GM18907 (cell line): ENCODE measurements around the gene TRIM28.

Experiments used
- ATAC-seq: cut with Tn5 transposase; IDR thresholded peaks from one replicate; pipeline ENCODE4 v1.9.1; 2021; ENCODE audit warnings: mild to moderate bottlenecking, moderate library complexity; ENCODE audit not compliant: unreplicated experiment

The TRIM28 gene

GRCh38 chr19:58559275-58560006 is 15.6 kb downstream of the TRIM28 start:
- ATAC-seq: peak; percentile 26

GRCh38 chr19:58560007-58560887 is 16.4 kb downstream of the TRIM28 start:
- ATAC-seq: no peak

DNA sequence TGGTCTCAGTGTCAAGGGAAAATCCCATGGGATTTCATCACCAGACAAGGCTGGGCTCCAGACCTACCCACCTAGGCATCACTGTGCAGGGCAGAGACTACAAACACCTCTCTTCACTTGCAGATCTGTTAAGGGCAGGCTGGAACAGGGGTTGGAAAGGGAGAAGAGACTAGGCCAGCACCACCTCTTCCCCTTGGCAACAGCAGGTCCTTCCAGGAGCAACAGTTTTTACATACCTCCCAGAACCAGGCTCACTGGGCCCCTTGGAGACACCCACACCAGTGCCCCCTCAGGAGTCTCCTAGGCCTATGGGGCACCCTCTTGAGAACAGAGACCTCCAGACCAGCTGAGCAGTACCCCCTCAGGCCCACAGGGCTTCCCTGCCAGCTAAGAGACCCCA is 17.1 kb downstream of the TRIM28 start:
- ATAC-seq: no peak

DNA sequence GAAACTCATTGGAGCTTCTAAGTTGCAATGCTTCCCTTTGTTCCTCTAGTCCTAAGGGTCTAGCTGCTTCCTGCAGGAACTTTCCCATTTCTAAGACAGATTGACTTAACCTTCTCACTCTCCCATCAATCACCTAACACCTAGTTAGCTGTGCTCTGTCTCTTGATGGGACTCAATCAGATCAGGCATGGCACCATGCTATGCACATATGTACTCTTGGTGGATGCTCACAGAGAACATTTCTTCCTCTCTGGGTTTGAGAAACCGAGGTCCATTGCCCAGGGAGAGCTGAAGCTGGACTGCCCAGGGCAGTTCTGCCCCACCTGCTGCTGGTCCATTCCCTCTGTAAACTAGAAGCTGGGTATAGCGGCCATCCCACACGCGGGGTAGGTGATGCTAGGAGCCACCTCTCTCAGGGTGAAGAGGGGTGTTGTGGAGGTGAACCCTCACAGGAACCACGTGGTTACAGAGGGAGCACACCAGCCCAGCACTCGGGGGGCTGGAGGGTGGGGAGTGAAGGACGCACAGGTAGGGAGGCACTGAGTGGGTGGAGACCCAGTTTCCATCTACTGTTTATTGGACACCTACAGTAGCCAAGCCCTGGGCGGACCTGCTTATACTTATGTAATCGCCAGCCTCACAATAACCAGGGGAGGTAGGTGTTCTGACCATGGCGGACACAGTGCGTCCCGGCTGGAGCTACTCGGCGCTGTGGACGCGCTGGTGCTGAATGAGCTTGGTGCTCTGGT is 17.7 kb downstream of the TRIM28 start:
- no peak for ATAC-seq

GRCh38 chr19:58562122-58563033 is 18.5 kb downstream of the TRIM28 start:
- no peak for ATAC-seq

GRCh38 chr19:58563034-58563573 is 19.2 kb downstream of the TRIM28 start:
- ATAC-seq: no peak

- ATAC-seq: no peak
Measured at GRCh38 chr19:58563823-58564222, 20.0 kb downstream of the TRIM28 start.

DNA sequence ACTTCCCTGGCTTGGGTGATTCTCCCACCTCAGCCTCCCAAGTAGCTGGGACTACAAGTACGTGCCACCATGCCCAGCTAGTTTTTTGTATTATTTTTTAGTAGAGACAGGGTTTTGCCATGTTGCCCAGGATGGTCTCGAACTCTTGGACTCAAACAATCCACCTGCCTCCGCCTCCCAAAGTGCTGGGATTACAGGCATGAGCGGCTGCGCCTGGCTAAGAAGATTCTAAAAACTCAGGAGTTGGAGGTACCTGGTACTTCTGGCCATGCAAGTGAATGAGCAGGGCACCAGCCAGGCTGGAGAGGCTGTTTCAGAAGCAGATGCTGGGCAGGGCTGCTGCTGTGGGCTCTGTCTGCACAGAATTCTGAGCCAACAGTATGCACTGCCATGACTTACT is 23.1 kb downstream of the TRIM28 start:
- no peak for ATAC-seq

- ATAC-seq: no peak
Measured at GRCh38 chr19:58568453-58569130, 24.7 kb downstream of the TRIM28 start.

- no peak for ATAC-seq
Measured at GRCh38 chr19:58569191-58569942, 25.5 kb downstream of the TRIM28 start.

- ATAC-seq: no peak
Measured at GRCh38 chr19:58569943-58570670, 26.2 kb downstream of the TRIM28 start.

GRCh38 chr19:58570770-58571574 is 27.1 kb downstream of the TRIM28 start:
- no peak for ATAC-seq

DNA sequence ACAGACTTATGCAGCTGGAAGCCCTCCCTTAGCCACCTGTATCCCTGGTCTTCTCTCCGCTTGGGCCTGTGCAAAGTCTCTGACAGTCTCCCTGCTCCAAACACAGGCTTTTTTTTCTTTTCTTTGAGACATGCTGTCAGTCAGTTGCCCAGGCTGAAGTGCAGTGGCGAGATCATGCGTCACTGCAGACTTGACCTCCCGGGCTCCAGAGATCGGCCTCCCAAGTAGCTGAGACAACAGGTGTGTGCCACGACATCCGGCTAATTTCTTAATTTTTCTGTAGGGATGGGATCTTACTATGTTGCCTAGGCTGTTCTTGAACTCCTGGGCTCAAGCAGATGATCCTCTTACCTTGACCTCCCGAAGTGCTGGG is 27.7 kb downstream of the TRIM28 start:
- no peak for ATAC-seq

DNA sequence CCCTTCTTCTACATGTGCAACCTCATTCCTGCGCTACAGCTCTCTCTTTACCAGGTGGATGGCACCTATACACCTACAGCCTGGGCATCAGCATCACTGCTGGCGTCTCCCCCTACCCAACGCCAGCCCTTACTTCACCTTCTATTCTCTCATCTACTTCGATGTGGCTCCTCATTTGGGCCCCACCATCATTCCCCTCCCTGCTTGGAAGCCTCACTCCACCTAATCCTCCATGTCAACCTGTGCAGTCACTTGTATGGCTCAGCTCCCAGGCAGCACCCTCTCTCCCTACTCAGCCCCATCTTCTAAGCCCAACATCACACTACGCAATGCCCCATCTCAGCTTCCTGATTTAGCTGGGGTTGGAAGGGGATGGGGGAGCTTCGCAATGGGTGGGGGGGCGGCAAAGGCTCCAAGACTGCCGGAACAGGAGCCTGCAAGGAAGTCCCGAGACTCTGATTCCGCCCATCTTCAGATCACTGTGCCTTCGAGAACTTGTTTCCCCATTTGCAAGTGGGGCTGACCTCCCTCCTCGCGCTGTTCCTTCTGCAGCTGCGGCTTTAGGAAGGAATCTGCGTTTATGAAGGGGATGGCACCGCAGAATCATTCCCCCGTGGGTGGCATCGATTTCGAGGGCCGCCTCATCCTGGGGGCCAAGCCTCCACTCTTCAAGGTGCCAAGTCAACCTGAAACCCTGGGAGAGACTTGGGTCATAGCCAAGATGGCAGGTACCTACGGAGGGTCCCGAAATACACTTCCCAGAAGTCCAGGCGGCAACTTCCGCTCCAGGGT is 28.4 kb downstream of the TRIM28 start:
- ATAC-seq: no peak

DNA sequence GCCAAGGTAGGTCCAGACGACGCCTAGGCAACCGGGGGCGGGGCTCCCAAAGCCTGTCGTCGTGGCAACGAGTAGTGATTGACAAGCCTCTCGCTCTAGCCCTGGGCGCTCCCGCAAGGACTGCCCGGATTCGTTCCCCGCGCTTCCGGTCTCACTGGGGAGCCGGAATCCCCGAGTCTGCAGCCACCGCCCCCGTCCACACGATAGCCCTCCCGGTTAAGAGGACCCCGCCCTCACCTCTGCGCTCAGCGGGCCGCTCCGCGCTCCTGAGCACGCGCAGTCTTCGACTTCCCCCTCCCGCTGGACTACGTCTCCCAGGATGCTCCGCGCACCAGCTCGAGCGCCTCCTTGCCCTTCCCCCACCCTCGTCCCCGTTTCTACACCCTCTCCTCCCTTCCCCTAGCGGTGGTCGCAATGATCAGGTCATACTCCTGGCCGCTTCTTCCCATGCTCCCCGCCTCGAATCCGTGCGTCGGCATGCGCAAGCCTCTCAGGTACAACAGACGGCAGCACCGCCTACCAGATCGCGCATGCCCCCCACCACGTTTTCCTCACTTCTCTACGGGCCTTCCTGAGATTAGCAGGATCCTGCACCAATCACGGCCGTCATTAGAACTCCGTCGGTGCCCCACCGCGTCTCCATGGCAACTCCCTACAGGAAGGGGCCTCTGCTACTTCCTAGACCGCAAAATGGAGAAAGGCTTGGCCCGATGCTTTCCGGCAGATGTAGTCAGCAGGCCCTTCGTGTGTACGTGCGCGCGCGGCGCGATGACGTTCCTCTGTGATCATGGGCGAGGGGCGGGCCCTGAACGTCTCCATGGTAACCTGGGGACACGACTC is 29.2 kb downstream of the TRIM28 start, which contains the start of gene MZF1:
MZF1 (minus strand) TSS at position 518 of the 840 bp plus-strand sequence. CDS start 1,946 bp downstream, outside the sequence.
- peak; percentile 66 for ATAC-seq
